ENCODE measurements around the gene NAA11. TPM values are rescaled to one million over a fixed set of nuclear protein-coding genes. Genes with fewer than 3 reads are reported as not detected.

The NAA11 gene
- polyA plus RNA-seq, 6 donors from 2014 or later: not detected

GRCh38 chr4:79334783-79335182, 8.9 kb upstream of the NAA11 start:
- ATAC-seq (ENCODE audit: low read depth in 2 of 2) (no peak), DNase-seq (no peak)
- Mint-ChIP-seq H3K36me3 (no peaks in the 10 kb centered on the region), H3K4me3 (no peak overlapping the region), H3K4me1 (no peaks in the 10 kb centered on the region), H3K27ac (no peak overlapping the region), H3K27me3 (no peaks in the 10 kb centered on the region), H3K9me3 (peaks cover 0 to 3% (median 0%) of the 10 kb centered on the region in 7 donors)

GRCh38 chr4:79334341-79334740, 8.5 kb upstream of the NAA11 start:
- Mint-ChIP-seq H3K27ac (no peak overlapping the region), H3K27me3 (no peaks in the 10 kb centered on the region), H3K9me3 (peaks cover 0 to 3% (median 0%) of the 10 kb centered on the region in 7 donors), H3K4me3 (no peak overlapping the region), H3K36me3 (no peaks in the 10 kb centered on the region), H3K4me1 (no peaks in the 10 kb centered on the region)
- ATAC-seq (ENCODE audit: low read depth in 2 of 2) (no peak), DNase-seq (no peak)

- no peak for ATAC-seq (ENCODE audit: low read depth in 2 of 2)
- no peaks in the 10 kb centered on the region for H3K4me1 Mint-ChIP-seq
- no peak for DNase-seq
- H3K4me3 Mint-ChIP-seq: no peak overlapping the region
- H3K36me3 Mint-ChIP-seq: no peaks in the 10 kb centered on the region
- H3K27ac Mint-ChIP-seq: no peak overlapping the region
- peaks cover 0 to 3% (median 0%) of the 10 kb centered on the region in 7 donors for H3K9me3 Mint-ChIP-seq
- no peaks in the 10 kb centered on the region for H3K27me3 Mint-ChIP-seq
Observed at GRCh38 chr4:79331126-79331876, 5.4 kb upstream of the NAA11 start.

DNA sequence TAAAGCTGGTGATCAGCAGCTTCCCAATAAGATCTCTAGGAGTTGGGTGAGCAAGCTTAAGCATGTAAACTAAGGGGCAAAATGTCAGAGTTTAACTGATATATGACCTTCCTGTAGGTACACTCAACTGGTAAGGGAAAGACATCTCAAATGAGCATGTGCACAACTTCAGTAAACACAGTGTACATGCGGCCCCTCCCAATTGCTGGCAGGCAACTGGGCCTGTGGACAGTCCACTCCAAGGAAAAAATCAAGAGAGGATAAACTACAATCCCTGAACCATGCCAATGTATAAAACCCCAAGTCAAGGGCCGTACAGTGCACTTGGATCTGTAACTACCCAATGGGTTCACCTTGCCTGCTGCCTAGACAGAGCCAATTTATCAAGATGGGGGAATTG, 4.9 kb upstream of the NAA11 start:
- peaks cover 0 to 3% (median 0%) of the 10 kb centered on the region in 7 donors for H3K9me3 Mint-ChIP-seq
- no peak overlapping the region for H3K4me3 Mint-ChIP-seq
- H3K27me3 Mint-ChIP-seq: no peaks in the 10 kb centered on the region
- no peaks in the 10 kb centered on the region for H3K36me3 Mint-ChIP-seq
- H3K4me1 Mint-ChIP-seq: no peaks in the 10 kb centered on the region
- H3K27ac Mint-ChIP-seq: no peak overlapping the region
- DNase-seq: no peak
- no peak for ATAC-seq (ENCODE audit: low read depth in 2 of 2)

DNA sequence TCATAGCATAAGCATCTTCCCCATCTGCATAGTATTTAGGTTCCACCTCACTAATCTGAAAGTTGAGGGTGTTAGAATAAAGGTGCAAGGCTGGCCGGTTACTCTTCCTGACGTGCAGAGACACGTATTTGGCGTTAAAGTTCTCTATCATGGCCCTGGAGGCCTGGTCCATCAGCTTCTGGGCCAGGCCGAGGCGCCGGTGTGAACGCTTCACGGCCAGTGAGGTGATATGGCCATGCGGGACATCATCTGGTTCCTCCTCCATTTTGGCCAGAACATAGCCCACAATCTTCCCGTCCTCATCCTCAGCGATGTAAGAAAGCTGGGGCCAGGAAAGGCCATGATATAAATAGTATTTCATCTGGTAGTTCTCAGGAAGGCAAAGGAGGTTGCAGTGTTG, 425 bp downstream of the NAA11 start:
- no peak for DNase-seq
- Mint-ChIP-seq H3K27ac (no peak overlapping the region), H3K9me3 (peaks cover 0 to 2% (median 0%) of the 10 kb centered on the region in 7 donors), H3K4me3 (no peak overlapping the region), H3K4me1 (no peaks in the 10 kb centered on the region), H3K36me3 (no peaks in the 10 kb centered on the region), H3K27me3 (no peaks in the 10 kb centered on the region)
- ATAC-seq (ENCODE audit: low read depth in 2 of 2): no peak

- no peak overlapping the region for H3K4me3 Mint-ChIP-seq
- no peak for DNase-seq
- H3K27me3 Mint-ChIP-seq: no peaks in the 10 kb centered on the region
- H3K4me1 Mint-ChIP-seq: no peaks in the 10 kb centered on the region
- no peak overlapping the region for H3K27ac Mint-ChIP-seq
- no peak for ATAC-seq (ENCODE audit: low read depth in 2 of 2)
- no peaks in the 10 kb centered on the region for H3K9me3 Mint-ChIP-seq
- H3K36me3 Mint-ChIP-seq: no peaks in the 10 kb centered on the region
Observed at GRCh38 chr4:79319975-79320374, 5.9 kb downstream of the NAA11 start.

DNA sequence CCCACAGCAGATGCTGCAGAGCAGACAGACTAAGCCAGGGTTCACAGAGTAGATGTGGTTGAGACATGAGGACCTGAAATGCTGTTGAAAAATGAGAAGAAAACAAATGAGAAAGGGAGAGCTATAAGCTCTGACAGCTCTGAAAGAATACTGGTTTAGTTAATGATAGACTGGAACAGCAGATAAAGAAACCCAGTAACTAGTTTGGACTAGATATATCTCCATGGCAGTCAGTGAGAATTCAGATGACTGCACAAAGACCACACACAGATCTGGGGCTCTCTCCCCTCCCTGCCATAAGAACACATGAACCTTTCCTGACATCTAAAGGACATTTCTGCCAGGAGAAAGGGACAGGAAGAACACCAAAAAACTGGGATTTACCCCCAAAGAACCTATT, 8.2 kb downstream of the NAA11 start:
- Mint-ChIP-seq H3K4me1 (no peaks in the 10 kb centered on the region), H3K36me3 (no peaks in the 10 kb centered on the region), H3K27me3 (no peaks in the 10 kb centered on the region), H3K27ac (peak overlapping the region in 1 of 6 donors; percentile 68), H3K9me3 (no peaks in the 10 kb centered on the region), H3K4me3 (no peak overlapping the region)
- ATAC-seq (ENCODE audit: low read depth in 2 of 2): no peak
- no peak for DNase-seq

GRCh38 chr4:79315891-79316290, 10.0 kb downstream of the NAA11 start:
- Mint-ChIP-seq H3K27ac (no peak overlapping the region), H3K27me3 (no peaks in the 10 kb centered on the region), H3K4me1 (no peaks in the 10 kb centered on the region), H3K9me3 (no peaks in the 10 kb centered on the region), H3K36me3 (no peaks in the 10 kb centered on the region), H3K4me3 (no peak overlapping the region)
- DNase-seq (no peak), ATAC-seq (ENCODE audit: low read depth in 2 of 2) (no peak)

DNA sequence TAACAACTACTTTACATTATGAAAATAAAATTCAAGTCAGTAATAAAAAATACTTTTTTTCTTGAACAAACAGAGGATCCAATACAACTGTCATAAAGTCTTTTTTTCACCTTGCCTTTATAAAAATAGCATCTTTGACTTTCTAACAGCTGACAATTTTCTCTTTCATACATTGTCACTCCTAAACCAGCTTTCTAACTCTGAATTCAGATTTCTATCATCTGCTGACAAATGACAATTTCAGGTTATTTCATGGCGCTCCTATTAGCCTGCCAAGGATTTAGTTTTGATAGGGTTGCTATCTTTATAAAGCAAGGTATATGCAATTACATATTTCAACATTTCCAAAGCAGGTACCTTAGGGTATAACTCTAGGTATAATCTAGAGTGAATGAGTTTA, 14.6 kb downstream of the NAA11 start:
- Mint-ChIP-seq H3K27ac (no peak overlapping the region), H3K4me1 (no peaks in the 10 kb centered on the region), H3K9me3 (no peaks in the 10 kb centered on the region), H3K27me3 (peaks cover 0 to 3% (median 0%) of the 10 kb centered on the region in 3 donors), H3K4me3 (no peak overlapping the region), H3K36me3 (no peaks in the 10 kb centered on the region)
- ATAC-seq (ENCODE audit: low read depth in 2 of 2): no peak
- no peak for DNase-seq

DNA sequence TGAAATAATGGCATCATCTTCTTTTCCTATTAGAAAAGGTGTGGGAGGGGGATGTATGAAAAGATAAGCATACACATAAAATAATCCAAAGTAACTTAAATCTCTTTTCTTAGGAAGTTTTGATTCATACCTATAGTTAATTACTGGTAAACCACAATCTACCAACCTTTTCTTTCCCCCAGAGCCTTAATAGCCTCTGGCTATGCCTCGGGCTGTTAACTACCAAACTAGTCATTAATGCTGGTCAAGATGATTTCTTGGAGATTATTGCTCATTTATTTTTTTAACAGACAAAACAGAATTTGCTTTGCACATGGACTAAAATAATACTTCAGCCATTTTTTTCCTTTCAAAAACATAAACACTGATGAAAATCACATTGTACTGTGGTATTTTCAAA, 16.9 kb downstream of the NAA11 start:
- Mint-ChIP-seq H3K27me3 (peaks cover 0 to 3% (median 0%) of the 10 kb centered on the region in 3 donors), H3K9me3 (no peaks in the 10 kb centered on the region), H3K4me1 (no peaks in the 10 kb centered on the region), H3K36me3 (no peaks in the 10 kb centered on the region), H3K27ac (no peak overlapping the region), H3K4me3 (no peak overlapping the region)
- ATAC-seq (ENCODE audit: low read depth in 2 of 2) (no peak), DNase-seq (no peak)

DNA sequence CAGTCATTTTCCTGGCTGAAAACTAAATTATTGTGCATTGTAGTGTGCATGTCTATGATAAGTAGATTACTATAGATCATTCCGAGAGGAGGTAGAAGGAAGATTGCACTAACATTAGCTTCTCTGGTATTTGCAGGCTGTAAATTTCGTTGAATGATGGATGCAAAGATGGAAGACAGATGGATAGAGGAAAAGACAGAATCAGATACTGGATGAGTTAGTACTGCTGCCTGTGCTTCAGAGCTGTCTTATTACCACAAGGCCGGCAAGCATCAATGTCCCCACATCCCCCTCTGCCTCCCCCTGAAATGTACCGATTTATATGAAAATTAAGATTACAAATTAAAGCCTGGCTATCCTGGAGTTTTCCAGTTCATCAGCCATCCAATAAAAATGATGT, 17.7 kb downstream of the NAA11 start:
- peaks cover 0 to 3% (median 0%) of the 10 kb centered on the region in 3 donors for H3K27me3 Mint-ChIP-seq
- peak overlapping the region in 1 of 6 donors; percentile 13 for H3K27ac Mint-ChIP-seq
- no peaks in the 10 kb centered on the region for H3K9me3 Mint-ChIP-seq

DNA sequence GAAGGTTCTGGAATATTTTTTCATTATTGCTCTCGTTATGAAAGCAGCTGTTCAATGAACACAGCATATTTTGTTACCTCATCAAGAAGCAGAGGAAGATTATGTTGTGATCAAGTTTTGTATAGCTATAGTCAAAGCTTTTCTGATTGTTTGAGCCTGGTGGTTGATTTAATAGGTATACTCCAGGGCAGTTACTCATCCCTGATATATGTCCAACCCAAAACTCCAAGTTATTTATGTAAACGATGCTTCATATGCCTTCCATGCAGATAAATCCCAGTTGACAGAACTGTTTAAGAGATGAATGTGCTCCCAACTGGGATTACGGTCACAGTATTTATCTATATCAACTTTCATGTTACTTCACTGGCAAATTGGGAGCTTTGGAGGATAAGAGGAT, 19.1 kb downstream of the NAA11 start:
- Mint-ChIP-seq H3K9me3 (no peaks in the 10 kb centered on the region), H3K36me3 (no peaks in the 10 kb centered on the region), H3K27me3 (peaks cover 0 to 3% (median 0%) of the 10 kb centered on the region in 3 donors), H3K4me1 (no peaks in the 10 kb centered on the region), H3K4me3 (no peak overlapping the region), H3K27ac (no peak overlapping the region)
- ATAC-seq (ENCODE audit: low read depth in 2 of 2): no peak
- DNase-seq: no peak

More for the DNA sequence above, 17.7 kb downstream of the NAA11 start:
- ATAC-seq (ENCODE audit: low read depth in 2 of 2) (no peak), DNase-seq (no peak)
- no peaks in the 10 kb centered on the region for H3K36me3 Mint-ChIP-seq
- no peak overlapping the region for H3K4me3 Mint-ChIP-seq
- no peaks in the 10 kb centered on the region for H3K4me1 Mint-ChIP-seq

DNA sequence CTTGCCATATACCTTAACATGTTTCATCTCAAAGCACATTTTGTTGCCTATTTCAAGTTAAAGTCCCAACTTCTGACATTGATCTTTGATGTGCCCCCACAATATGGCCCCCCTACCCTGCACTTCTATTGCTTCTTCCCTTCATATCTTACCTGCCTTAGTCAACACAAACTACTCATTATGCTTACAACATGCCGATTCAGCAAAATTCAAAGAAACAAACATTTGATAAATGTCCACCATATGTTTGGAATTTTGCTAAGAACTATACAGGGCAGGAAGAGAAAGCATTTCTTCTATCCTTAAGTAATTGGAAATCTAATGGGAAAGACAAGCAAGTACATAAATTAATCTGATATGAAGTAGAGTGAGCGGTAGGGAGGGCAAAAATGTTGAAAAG, 25.6 kb downstream of the NAA11 start:
- Mint-ChIP-seq H3K27ac (no peak overlapping the region), H3K36me3 (no peaks in the 10 kb centered on the region), H3K27me3 (no peaks in the 10 kb centered on the region), H3K4me3 (no peak overlapping the region), H3K4me1 (no peaks in the 10 kb centered on the region), H3K9me3 (no peaks in the 10 kb centered on the region)
- ATAC-seq (ENCODE audit: low read depth in 2 of 2) (no peak), DNase-seq (no peak)

- no peak overlapping the region for H3K4me3 Mint-ChIP-seq
- H3K36me3 Mint-ChIP-seq: no peaks in the 10 kb centered on the region
Observed at GRCh38 chr4:79298484-79298883, 27.4 kb downstream of the NAA11 start.

GRCh38 chr4:79298027-79298426, 27.8 kb downstream of the NAA11 start:
- Mint-ChIP-seq H3K27ac (no peak overlapping the region), H3K4me3 (no peak overlapping the region)
- no peak for ATAC-seq (ENCODE audit: low read depth in 2 of 2)

More at GRCh38 chr4:79298484-79298883, 27.4 kb downstream of the NAA11 start:
- ATAC-seq (ENCODE audit: low read depth in 2 of 2) (no peak), DNase-seq (no peak)
- H3K27me3 Mint-ChIP-seq: no peaks in the 10 kb centered on the region
- H3K4me1 Mint-ChIP-seq: no peaks in the 10 kb centered on the region
- no peaks in the 10 kb centered on the region for H3K9me3 Mint-ChIP-seq
- no peak overlapping the region for H3K27ac Mint-ChIP-seq

More at GRCh38 chr4:79298027-79298426, 27.8 kb downstream of the NAA11 start:
- no peak for DNase-seq
- H3K36me3 Mint-ChIP-seq: no peaks in the 10 kb centered on the region
- no peaks in the 10 kb centered on the region for H3K9me3 Mint-ChIP-seq
- no peaks in the 10 kb centered on the region for H3K4me1 Mint-ChIP-seq
- no peaks in the 10 kb centered on the region for H3K27me3 Mint-ChIP-seq
